ENCODE data around the gene SPATA18.

The SPATA18 gene

GRCh38 chr4:52045028-52045427, 6.1 kb upstream of the SPATA18 start:
- no peaks in the 10 kb centered on the region for H3K27me3 ChIP-seq (ENCODE audit: insufficient read depth, low read length, poor library complexity, severe bottlenecking)
- H3K4me3 ChIP-seq (ENCODE audit: low read length, poor library complexity, severe bottlenecking) = no peak overlapping the region
- no peak for TF ChIP-seq CTCF (conservative IDR thresholded peaks at IDR 0.05; ENCODE audit: low read length)
- no peak for TF ChIP-seq EZH2phosphoT487 (IDR thresholded peaks at IDR 0.05; ENCODE audit: borderline replicate concordance)

GRCh38 chr4:52049266-52049665, 1.8 kb upstream of the SPATA18 start:
- no peaks in the 10 kb centered on the region for H3K36me3 ChIP-seq (ENCODE audit: insufficient read depth, low read length)
- H3F3A ChIP-seq (ENCODE audit: low read depth) = no peaks in the 10 kb centered on the region
- no peaks in the 10 kb centered on the region for H3K9me2 ChIP-seq (replicated peaks; ENCODE audit: low read depth, low read length)
- H3K9me3 ChIP-seq (ENCODE audit: insufficient read depth, low read depth, low read length) = no peaks in the 10 kb centered on the region; the same call in 1 of the 2 replicates
- no peak overlapping the region for H3K4me2 ChIP-seq (ENCODE audit: low read depth, low read length, poor library complexity, severe bottlenecking)
- no peaks in the 10 kb centered on the region for H3K79me2 ChIP-seq (ENCODE audit: insufficient read depth, low read length)
- H3K9ac ChIP-seq (ENCODE audit: low read depth, low read length, poor library complexity, severe bottlenecking) = no peak overlapping the region
- no peak overlapping the region for H2AFZ ChIP-seq (ENCODE audit: low read length)
- H4K20me1 ChIP-seq (ENCODE audit: insufficient read depth, low read length, poor library complexity, severe bottlenecking) = no peaks in the 10 kb centered on the region
- no peaks in the 10 kb centered on the region for H3K27me3 ChIP-seq (ENCODE audit: insufficient read depth, low read length, poor library complexity, severe bottlenecking)
- H3K4me1 ChIP-seq (ENCODE audit: insufficient read depth, low read length, poor library complexity, severe bottlenecking) = no peaks in the 10 kb centered on the region
- H3K4me3 ChIP-seq (ENCODE audit: low read length, poor library complexity, severe bottlenecking) = no peak overlapping the region
- TF ChIP-seq EZH2phosphoT487 (IDR thresholded peaks at IDR 0.05; ENCODE audit: borderline replicate concordance) (no peak), CTCF (conservative IDR thresholded peaks at IDR 0.05; ENCODE audit: low read length) (no peak)

More at GRCh38 chr4:52045028-52045427, 6.1 kb upstream of the SPATA18 start:
- Histone ChIP-seq H3K9ac (ENCODE audit: low read depth, low read length, poor library complexity, severe bottlenecking) (no peak overlapping the region), H4K20me1 (ENCODE audit: insufficient read depth, low read length, poor library complexity, severe bottlenecking) (no peaks in the 10 kb centered on the region), H2AFZ (ENCODE audit: low read length) (no peak overlapping the region), H3K4me2 (ENCODE audit: low read depth, low read length, poor library complexity, severe bottlenecking) (no peak overlapping the region), H3K79me2 (ENCODE audit: insufficient read depth, low read length) (no peaks in the 10 kb centered on the region), H3K36me3 (ENCODE audit: insufficient read depth, low read length) (no peaks in the 10 kb centered on the region), H3F3A (ENCODE audit: low read depth) (no peaks in the 10 kb centered on the region), H3K4me1 (ENCODE audit: insufficient read depth, low read length, poor library complexity, severe bottlenecking) (no peaks in the 10 kb centered on the region), H3K9me3 (ENCODE audit: insufficient read depth, low read depth, low read length) (no peaks in the 10 kb centered on the region), H3K9me2 (replicated peaks; ENCODE audit: low read depth, low read length) (no peaks in the 10 kb centered on the region)

- H3K9me2 ChIP-seq (replicated peaks; ENCODE audit: low read depth, low read length) = no peaks in the 10 kb centered on the region
- H2AFZ ChIP-seq (ENCODE audit: low read length) = no peak overlapping the region
- no peaks in the 10 kb centered on the region for H3K4me1 ChIP-seq (ENCODE audit: insufficient read depth, low read length, poor library complexity, severe bottlenecking)
- H3K4me2 ChIP-seq (ENCODE audit: low read depth, low read length, poor library complexity, severe bottlenecking) = no peak overlapping the region
- H3F3A ChIP-seq (ENCODE audit: low read depth) = no peaks in the 10 kb centered on the region
- no peak overlapping the region for H3K9ac ChIP-seq (ENCODE audit: low read depth, low read length, poor library complexity, severe bottlenecking)
- no peaks in the 10 kb centered on the region for H3K79me2 ChIP-seq (ENCODE audit: insufficient read depth, low read length)
- H3K9me3 ChIP-seq (ENCODE audit: insufficient read depth, low read depth, low read length) = no peaks in the 10 kb centered on the region; the same call in 1 of the 2 replicates
- TF ChIP-seq CTCF (conservative IDR thresholded peaks at IDR 0.05; ENCODE audit: low read length) (no peak), EZH2phosphoT487 (IDR thresholded peaks at IDR 0.05; ENCODE audit: borderline replicate concordance) (no peak)
- no peak overlapping the region for H3K4me3 ChIP-seq (ENCODE audit: low read length, poor library complexity, severe bottlenecking)
- H3K36me3 ChIP-seq (ENCODE audit: insufficient read depth, low read length) = no peaks in the 10 kb centered on the region
- no peaks in the 10 kb centered on the region for H4K20me1 ChIP-seq (ENCODE audit: insufficient read depth, low read length, poor library complexity, severe bottlenecking)
- H3K27me3 ChIP-seq (ENCODE audit: insufficient read depth, low read length, poor library complexity, severe bottlenecking) = no peaks in the 10 kb centered on the region
Observed at GRCh38 chr4:52051615-52052474, 741 bp downstream of the SPATA18 start.
